ENCODE measurements around the gene IRX2.

IRX2 gene

GRCh38 chr5:2697446-2698200, 53.9 kb downstream of the IRX2 start:
- DNase-seq (ENCODE audit: low read depth in 3 of 3) = no peak

- no peak for DNase-seq (ENCODE audit: low read depth in 3 of 3)
These were observed 54.4 kb downstream of the IRX2 start for GRCh38 chr5:2697041-2697440.

All from stimulated activated CD4-positive, alpha-beta T cell treated with anti-CD3 and anti-CD28 coated beads, TNF-alpha, amount 100 ng/mL, for 48 hours (primary cell).